GM23338 (cell line): ENCODE data around the gene ZNF823. TPM values are rescaled to one million over a fixed set of nuclear protein-coding genes. Genes with fewer than 3 reads are reported as not detected.

ENCODE experiments used
- ATAC-seq: fragments of 200-7000 bp; cut with Tn5 transposase; 3 replicates; pipeline ENCODE4 v1.9.1; 2020
- DNase-seq: peaks from one replicate; pipeline ENCODE4 v3.0.0-alpha.2; 2015; ENCODE audit warnings: low spot score
- H2AFZ ChIP-seq: fragments of 200-600 bp; sonication (generic); 2 replicates; pipeline ENCODE4 v1.8.0; 2016; ENCODE audit warnings: antibody characterized with exemption, mild to moderate bottlenecking, moderate library complexity
- H3F3A ChIP-seq: fragments of 200-600 bp; sonication (generic); replicated peaks from 2 replicates; pipeline ENCODE4 v1.8.0; 2017; ENCODE audit warnings: antibody characterized with exemption, mixed run types, low read depth
- H3K27ac ChIP-seq: fragments of 200-600 bp; sonication (generic); 2 replicates; pipeline ENCODE4 v1.6.1; 2016; ENCODE audit warnings: low read depth
- H3K27me3 ChIP-seq: fragments of 200-600 bp; sonication (generic); 2 replicates; pipeline ENCODE4 v1.8.0; 2016; ENCODE audit warnings: mild to moderate bottlenecking, mixed run types, moderate library complexity; ENCODE audit not compliant: insufficient read depth
- H3K36me3 ChIP-seq: fragments of 200-600 bp; sonication (generic); 2 replicates; pipeline ENCODE4 v1.8.0; 2016; ENCODE audit warnings: mild to moderate bottlenecking; ENCODE audit not compliant: insufficient read depth
- H3K4me1 ChIP-seq: fragments of 200-600 bp; sonication (generic); 2 replicates; pipeline ENCODE4 v1.8.0; 2016; ENCODE audit warnings: mild to moderate bottlenecking, moderate library complexity; ENCODE audit not compliant: insufficient read depth
- H3K4me2 ChIP-seq: fragments of 200-600 bp; sonication (generic); 2 replicates; pipeline ENCODE4 v1.7.1; 2017; ENCODE audit warnings: mixed run types
- H3K4me3 ChIP-seq: fragments of 200-600 bp; sonication (generic); 2 replicates; pipeline ENCODE4 v1.6.1; 2016; ENCODE audit warnings: mixed run types
- H3K79me2 ChIP-seq: fragments of 200-600 bp; sonication (generic); replicated peaks from 2 replicates; pipeline ENCODE4 v1.8.0; 2017; ENCODE audit warnings: mild to moderate bottlenecking; ENCODE audit not compliant: insufficient read depth
- H3K9me2 ChIP-seq: fragments of 200-600 bp; sonication (generic); 2 replicates; pipeline ENCODE4 v1.8.0; 2017; ENCODE audit not compliant: insufficient read depth
- H4K20me1 ChIP-seq: fragments of 200-600 bp; sonication (generic); replicated peaks from 2 replicates; pipeline ENCODE4 v1.8.0; 2017; ENCODE audit warnings: mild to moderate bottlenecking; ENCODE audit not compliant: insufficient read depth
- H3K27ac Mint-ChIP-seq: 2 replicates; pipeline ENCODE4 v1.8.0; 2020; ENCODE audit warnings: inconsistent platforms, mild to moderate bottlenecking, moderate library complexity, mixed read lengths
- H3K27me3 Mint-ChIP-seq: 3 replicates; pipeline ENCODE4 v1.8.0; 2022; ENCODE audit warnings: low read depth, mild to moderate bottlenecking, moderate library complexity, mixed read lengths, inconsistent platforms; ENCODE audit not compliant: insufficient read depth, poor library complexity
- H3K36me3 Mint-ChIP-seq: 3 replicates; pipeline ENCODE4 v1.8.0; 2021; ENCODE audit warnings: low read depth, mild to moderate bottlenecking, inconsistent platforms, moderate library complexity, mixed read lengths
- H3K4me1 Mint-ChIP-seq: 3 replicates; pipeline ENCODE4 v1.8.0; 2020; ENCODE audit warnings: mild to moderate bottlenecking, inconsistent platforms, mixed read lengths
- H3K4me3 Mint-ChIP-seq: 3 replicates; pipeline ENCODE4 v1.8.0; 2021; ENCODE audit warnings: moderate library complexity, mild to moderate bottlenecking, inconsistent platforms, mixed read lengths
- H3K9me3 Mint-ChIP-seq: 3 replicates; pipeline ENCODE4 v1.8.0; 2020; ENCODE audit warnings: moderate library complexity, mild to moderate bottlenecking, inconsistent platforms, mixed read lengths
- CREB1 ChIP-seq: fragments of 250-450 bp; sonication (Bioruptor Pico); IDR thresholded peaks from 2 replicates; pipeline ENCODE4 v1.5.0; 2020; ENCODE audit warnings: low read depth, mild to moderate bottlenecking, moderate library complexity
- EZH2phosphoT487 ChIP-seq: fragments of 200-600 bp; sonication (generic); IDR thresholded peaks from one replicate; pipeline ENCODE4 v1.8.1; 2018; ENCODE audit warnings: antibody characterized with exemption; ENCODE audit not compliant: unreplicated experiment
- JUNB ChIP-seq: IDR thresholded peaks from one replicate; pipeline ENCODE4 v1.6.1; 2016; ENCODE audit warnings: antibody characterized with exemption; ENCODE audit not compliant: unreplicated experiment
- NANOG ChIP-seq: IDR thresholded peaks from 2 replicates; pipeline ENCODE4 v1.6.1; 2016; ENCODE audit warnings: antibody characterized with exemption, borderline replicate concordance
- POLR2AphosphoS5 ChIP-seq: IDR thresholded peaks from 2 replicates; pipeline ENCODE4 v1.6.1; 2016; ENCODE audit warnings: antibody characterized with exemption, low read depth
- ZNF331 ChIP-seq: fragments of 250-450 bp; sonication (Bioruptor Pico); IDR thresholded peaks from 2 replicates; pipeline ENCODE4 v1.5.0; 2020; ENCODE audit warnings: low read depth, mild to moderate bottlenecking, moderate library complexity
- polyA plus RNA-seq: library from polyadenylated mRNA; unstranded; fragments of >200 nt; fragmentation: Nextera tagmentation; extraction: Ambion mirVana; gene quantifications from 2 replicates; pipeline ENCODE4 v1.2.1, GENCODE V29; 2016
- total RNA-seq: library from RNA; depleted of rRNA; stranded (reverse); fragments of >200 nt; shearing (Covaris generic); gene quantifications from 2 replicates; pipeline ENCODE4 v1.2.3, GENCODE V29; 2014
- TF ChIP-seq, protein P1 (sequence below): IDR thresholded peaks from one replicate; pipeline ENCODE4 v1.6.1; 2018; ENCODE audit warnings: antibody characterized with exemption; ENCODE audit not compliant: unreplicated experiment

The ZNF823 gene
- total and polyA plus RNA-seq, 2 experiments from 2014 or later: 1.3 to 3.0 TPM

DNA sequence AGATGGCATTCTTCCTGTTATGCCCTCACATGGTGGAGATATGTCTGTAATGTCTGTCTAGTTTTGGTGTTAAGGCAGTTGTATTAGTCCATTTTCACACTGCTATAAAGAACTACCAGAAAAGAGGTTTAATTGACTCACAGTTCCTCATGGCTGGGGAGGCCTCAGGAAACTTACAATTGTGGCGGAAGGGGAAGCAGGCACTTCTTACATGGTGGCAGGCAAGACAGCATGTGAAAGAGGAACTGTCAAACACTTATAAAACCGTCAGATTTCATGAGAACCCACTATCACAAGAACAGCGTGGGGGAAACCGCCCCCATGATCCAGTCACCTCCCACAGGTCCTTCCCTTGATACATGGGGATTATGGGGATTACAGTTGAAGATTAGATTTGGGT, 31.2 kb upstream of the ZNF823 start (continued):
- TF ChIP-seq, protein P1, sequence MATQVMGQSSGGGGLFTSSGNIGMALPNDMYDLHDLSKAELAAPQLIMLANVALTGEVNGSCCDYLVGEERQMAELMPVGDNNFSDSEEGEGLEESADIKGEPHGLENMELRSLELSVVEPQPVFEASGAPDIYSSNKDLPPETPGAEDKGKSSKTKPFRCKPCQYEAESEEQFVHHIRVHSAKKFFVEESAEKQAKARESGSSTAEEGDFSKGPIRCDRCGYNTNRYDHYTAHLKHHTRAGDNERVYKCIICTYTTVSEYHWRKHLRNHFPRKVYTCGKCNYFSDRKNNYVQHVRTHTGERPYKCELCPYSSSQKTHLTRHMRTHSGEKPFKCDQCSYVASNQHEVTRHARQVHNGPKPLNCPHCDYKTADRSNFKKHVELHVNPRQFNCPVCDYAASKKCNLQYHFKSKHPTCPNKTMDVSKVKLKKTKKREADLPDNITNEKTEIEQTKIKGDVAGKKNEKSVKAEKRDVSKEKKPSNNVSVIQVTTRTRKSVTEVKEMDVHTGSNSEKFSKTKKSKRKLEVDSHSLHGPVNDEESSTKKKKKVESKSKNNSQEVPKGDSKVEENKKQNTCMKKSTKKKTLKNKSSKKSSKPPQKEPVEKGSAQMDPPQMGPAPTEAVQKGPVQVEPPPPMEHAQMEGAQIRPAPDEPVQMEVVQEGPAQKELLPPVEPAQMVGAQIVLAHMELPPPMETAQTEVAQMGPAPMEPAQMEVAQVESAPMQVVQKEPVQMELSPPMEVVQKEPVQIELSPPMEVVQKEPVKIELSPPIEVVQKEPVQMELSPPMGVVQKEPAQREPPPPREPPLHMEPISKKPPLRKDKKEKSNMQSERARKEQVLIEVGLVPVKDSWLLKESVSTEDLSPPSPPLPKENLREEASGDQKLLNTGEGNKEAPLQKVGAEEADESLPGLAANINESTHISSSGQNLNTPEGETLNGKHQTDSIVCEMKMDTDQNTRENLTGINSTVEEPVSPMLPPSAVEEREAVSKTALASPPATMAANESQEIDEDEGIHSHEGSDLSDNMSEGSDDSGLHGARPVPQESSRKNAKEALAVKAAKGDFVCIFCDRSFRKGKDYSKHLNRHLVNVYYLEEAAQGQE: no peak
- TF ChIP-seq ZNF331 (CRISPR knock-in tag) (no peak), POLR2AphosphoS5 (no peak)

DNA sequence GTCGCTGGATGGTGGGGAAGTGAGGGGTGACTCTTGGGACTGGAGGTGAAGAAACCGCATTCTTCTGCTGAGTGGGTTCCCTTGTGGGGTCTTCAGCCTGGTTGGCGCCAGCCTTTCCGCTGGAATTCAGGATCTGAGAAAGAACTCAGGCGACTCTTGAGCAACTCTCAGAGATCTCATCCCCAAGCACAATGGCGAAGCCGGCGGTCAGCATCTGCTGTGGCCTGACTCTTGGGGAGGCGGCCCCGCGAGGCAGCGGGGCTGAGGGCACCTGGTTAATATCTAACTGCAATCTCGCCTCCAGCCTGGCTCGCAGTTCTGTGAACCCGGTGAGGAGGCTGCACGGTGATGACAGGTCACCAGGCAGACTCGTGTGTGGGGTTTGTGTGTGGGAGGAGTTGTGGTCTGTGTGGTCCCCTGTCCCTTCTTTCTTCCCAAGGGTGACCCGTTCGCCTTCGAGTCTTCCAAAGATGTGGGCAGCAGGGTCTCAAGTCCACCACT, 28.9 kb upstream of the ZNF823 start:
- Histone ChIP-seq H2AFZ (peak overlapping the region; percentile 94), H3F3A (no peaks in the 10 kb centered on the region), H3K79me2 (no peaks in the 10 kb centered on the region), H3K9me2 (peaks cover 2% of the 10 kb centered on the region; the same call in 1 of the 2 replicates), H4K20me1 (no peaks in the 10 kb centered on the region), H3K4me2 (peak overlapping the region; percentile 74), H3K27ac (no peak overlapping the region), H3K27me3 (peaks cover 37% of the 10 kb centered on the region), H3K36me3 (no peaks in the 10 kb centered on the region), H3K4me3 (peak overlapping the region; percentile 67), H3K4me1 (0 out of 2 replicates have a peak, but pooled peaks cover 3% of the 10 kb centered on the region)
- DNase-seq (peak; percentile 19), ATAC-seq (no peak)
- TF ChIP-seq CREB1 (CRISPR knock-in tag) (no peak), NANOG (no peak), POLR2AphosphoS5 (no peak), ZNF331 (CRISPR knock-in tag) (no peak), JUNB (no peak), EZH2phosphoT487 (no peak)
- TF ChIP-seq, protein P1: no peak
- Mint-ChIP-seq H3K27ac (no peak overlapping the region), H3K4me1 (no peaks in the 10 kb centered on the region), H3K27me3 (peaks cover 2% of the 10 kb centered on the region), H3K9me3 (peaks cover 90% of the 10 kb centered on the region), H3K4me3 (no peak overlapping the region), H3K36me3 (peaks cover 15% of the 10 kb centered on the region; the same call in 2 of the 3 replicates)
